ENCODE results near the gene SLC52A3.
"Not testable (repeated sequence)": the region's sequence is repeated elsewhere in the genome, so short reads cannot be mapped to it uniquely, and the experiment has no call there.

SLC52A3 gene

DNA sequence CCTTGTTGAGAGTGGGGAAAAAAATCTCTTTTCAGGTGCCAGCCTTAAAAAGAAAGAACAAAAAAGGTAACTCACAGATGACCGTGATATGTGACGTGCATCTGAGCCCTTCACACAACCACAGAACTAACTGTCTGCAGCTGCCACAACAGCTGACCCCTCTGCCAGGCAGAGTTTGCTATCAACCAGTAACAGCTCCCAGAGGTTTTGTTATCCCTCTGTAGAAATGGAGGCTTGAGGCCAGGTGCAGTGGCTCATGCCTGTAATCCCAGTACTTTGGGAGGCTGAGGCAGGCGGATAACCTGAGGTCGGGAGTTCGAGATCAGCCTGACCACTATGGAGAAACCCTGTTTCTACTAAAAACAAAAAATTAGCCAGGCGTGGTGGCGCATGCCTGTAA is 42.8 kb downstream of the SLC52A3 start:
- no peak for DNase-seq

DNA sequence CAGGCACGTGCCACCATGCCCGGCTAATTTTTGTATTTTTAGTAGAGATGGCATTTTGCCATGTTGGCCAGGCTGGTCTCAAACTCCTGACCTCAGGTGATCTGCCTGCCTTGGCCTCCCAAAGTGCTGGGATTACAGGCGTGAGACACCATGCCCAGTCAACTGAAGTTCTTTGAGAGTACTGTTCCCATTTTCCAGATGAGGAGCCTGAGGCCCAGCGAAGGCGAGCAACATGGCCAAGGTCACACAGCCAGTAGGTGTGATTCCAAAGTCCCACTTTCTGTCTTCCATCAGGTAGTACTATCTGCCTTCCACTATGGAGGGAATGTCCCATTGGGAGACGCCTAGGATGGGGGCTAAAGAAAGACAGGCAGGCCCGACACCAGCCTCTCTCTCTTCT is 43.5 kb downstream of the SLC52A3 start:
- not testable (repeated sequence) for DNase-seq

DNA sequence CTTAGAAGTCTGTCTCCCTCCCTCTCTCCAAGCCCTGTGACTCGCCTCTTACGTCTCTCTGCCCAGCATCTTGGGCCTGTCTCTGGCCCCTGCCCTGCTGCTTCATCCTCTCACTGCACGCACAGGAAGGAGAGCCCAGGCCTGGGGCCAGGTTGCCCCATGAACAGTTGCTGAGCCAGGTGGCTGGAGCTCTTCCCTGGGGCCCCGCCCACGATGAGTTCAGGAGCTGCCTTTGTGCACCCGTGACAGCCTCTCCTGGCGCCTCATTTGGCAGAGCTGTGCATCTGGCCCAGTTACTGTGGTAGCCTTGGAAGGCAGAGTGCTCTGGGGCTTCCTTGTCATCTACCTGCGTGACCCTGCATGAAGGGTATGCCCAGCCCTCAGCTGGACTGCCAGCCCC is 44.5 kb downstream of the SLC52A3 start:
- no peak for DNase-seq

DNA sequence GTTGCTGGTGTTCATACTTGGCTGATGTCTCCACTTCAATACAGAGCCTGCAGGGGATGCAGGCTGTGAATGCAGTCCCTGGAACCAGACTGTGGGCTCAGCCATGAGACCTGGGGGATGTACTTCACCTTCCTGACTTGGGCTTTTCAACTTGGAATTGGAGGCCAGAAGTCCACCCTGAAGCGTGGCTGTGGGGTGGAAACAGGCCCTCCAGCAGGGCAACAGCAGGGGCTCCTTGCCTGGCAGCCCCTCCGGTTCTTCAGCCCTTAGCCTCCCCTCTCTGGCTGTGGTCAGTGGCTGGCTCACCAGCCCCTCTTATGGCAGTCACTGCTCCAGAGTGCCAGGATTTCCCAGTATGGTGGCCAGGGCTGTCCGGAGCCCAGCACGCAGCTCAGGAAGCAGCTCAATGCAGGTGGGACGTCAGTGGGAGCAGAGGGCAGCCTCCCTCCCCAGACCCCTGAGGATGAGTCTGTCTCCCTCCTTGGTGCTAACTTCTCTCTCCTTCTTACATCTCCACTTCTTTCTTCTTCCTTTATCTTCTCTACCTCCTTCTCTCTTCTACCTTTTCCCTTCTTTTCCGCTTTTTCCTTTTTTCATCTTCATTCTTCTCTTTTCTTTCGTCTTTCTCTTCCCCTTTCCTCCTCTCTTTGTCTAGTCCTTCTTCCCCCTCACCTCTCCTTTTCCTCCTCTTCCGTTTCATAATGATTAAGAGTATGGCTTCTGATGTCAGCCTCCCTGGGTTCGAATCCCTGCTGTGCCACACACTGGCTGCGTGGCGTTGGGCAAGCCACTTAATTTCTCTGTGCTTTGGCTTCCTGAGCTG is 45.3 kb downstream of the SLC52A3 start:
- DNase-seq, result no peak

DNA sequence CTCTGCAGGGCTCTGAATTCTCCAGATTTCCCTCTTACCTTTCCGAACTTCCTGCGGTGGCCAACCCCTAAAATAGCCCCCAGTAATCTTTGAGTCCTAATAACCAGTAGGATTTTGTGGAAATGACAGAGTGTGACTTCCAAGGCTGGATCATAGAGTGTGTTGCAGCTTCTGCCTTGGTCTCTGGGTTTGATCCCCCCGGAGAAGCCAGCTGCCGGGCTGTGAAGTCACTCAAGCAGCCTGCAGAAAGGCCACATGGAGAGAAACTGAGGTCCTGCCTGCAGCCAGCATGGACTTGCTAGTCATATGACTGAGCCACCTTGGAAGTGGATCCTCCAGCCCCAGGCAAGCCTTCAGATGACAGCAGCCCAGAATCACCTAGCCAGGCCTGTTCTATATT is 46.4 kb downstream of the SLC52A3 start:
- DNase-seq, result no peak

DNA sequence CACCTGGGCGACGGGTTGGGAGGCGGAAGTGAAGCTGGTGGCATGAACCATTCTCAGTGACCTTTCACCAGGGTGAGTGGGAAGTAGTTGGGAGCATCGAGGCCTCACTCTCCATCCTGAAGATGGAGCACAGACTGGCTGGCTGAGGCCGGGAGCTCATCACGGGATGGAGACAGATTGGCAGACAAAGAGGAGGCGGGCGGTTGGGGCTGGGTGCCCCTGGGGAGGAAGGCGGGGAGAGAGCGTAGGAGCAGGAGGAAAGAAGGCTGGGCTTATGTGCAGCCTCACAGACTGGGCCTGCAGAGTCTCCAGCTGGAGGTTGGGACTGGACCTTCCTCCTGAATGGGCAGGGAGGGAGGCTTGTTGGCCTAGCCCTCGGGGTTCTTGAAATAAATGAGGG is 48.5 kb downstream of the SLC52A3 start:
- DNase-seq, result no peak

DNA sequence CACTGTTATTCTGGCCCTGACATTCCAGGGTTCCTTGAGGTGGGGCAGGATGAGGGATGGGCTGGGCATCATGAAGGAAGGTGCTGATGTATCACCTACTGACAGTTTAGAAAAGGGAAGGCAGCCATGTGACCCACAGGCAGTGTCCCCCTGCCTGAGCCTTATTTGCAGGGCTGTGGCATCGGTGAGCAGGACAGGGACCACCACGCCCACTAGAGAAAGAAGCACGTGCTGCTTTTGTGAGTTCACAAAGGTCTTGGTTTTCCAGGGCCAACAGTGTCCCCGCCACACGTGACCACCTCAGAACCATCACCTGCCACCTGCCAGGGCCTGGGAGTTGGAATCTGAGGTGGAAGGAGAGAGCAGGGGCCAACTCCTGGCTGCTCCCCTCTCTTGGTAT is 49.2 kb downstream of the SLC52A3 start:
- DNase-seq, result no peak

DNA sequence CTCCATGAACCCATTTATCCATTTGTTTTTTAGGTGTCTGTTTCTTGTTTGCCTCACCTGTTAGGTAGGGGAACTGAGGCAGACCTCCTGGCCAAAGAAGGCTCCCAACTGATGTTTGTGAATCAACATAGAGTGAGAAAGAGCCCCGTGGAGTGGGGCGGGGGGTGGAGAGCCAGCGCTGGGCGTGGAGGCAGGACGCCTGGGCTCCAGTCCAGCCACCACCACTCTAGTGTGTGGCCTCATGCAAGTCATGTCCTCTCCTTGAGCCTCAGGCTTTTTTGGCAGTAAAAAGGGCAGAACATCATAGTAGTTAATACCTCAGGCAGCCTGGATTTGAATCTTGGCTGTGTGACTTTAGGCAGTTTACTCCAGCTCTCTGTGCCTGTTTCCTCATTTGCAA is 50.5 kb downstream of the SLC52A3 start:
- no peak for DNase-seq

DNA sequence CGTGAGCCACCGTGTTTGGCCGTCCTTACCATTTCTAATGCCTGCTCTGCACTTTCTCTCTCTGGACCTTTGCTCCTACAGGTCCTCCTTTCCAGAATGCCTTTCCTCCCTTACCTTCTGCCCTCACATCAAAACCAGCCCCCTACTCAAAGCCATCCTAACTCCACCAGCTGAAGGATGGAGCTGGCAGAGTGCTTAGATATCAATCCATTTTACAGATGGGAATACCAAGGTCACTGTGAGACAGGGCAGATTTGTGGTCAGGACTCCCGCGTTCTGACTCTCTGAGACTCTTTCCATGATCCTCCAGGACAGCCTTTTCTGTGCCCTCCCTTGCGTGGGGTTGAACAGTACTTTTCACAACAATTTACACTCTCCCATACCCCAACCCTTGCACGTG is 51.0 kb downstream of the SLC52A3 start:
- DNase-seq, result no peak

DNA sequence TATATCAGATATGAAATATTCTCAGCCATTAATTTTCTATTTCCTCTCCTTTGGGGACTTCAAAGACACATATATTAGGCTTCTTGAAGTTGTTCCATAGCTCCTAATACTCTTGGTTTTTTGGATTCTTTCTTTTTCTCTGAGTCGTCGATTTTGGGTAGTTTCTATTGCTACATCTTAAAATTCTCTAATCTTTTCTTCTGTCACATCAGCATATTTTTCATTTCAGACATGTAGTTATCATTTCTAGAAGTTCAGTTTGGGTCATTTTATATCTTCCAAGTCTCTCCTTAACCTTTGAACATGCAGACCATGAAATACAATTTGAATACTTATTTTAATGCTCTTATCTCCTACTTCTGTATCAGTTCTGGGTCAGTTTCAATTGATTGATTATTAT is 53.8 kb downstream of the SLC52A3 start:
- no peak for DNase-seq

DNA sequence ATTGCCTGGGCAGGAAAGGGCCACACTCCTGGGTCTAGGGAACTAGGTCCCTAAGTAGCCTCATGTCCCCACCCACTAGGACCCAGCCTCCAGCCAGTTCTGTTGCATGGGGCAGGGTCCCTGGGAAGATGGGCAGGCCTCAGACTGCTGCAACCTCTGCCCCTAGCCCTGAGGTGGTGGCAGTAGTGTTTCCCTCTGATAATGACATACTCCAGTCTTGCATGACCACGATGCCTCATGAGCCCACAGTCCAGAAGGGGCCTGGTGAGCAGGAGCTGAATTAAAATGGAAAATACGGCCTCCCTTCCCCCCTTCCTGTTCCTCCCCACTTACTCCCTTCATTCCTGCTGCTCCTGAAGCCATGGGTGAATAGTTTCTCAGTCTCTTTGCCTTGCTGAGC is 56.7 kb downstream of the SLC52A3 start:
- no peak for DNase-seq

DNA sequence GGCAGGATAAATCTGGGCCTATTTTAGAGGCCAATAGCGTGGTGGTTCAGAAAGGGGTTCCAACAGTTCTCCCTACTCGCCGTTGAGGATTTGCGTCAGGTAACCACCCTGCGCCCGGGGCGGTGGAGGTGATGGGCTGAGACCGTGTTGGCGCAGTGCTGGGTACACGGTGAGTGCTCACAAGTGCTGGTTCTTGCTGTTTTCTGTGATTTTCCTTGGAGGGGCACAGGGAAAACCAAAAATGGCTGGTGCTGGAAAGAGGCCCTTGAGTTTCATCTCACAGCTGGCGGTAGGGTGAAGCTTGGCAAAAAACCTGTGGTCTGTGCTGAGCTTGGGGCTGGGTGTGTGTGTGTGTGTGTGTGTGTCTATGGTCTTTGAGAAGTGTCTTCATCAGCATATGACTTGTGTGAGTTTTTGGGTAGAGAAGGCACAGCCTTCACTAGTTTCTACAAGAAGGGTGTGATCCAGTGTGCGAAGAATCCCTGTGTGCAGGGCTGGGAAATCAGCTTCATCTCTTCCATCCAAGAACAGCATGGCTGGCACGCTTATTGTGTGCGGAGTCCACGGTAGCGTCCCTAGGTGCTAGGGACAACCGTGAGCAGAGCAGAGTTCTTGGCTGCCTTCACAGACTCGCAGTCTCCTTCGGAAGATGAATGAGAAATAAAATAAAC is 57.4 kb downstream of the SLC52A3 start:
- no peak for DNase-seq

Measured in activated CD4-positive, alpha-beta T cell treated with anti-CD3 and anti-CD28 coated beads, Interleukin-2, amount 50 U/mL, for 1 hour (primary cell).